GM18502 (cell line): ENCODE measurements around the gene PSME3.

Source experiments
- ATAC-seq: cut with Tn5 transposase; IDR thresholded peaks from one replicate; pipeline ENCODE4 v1.9.1; 2021; ENCODE audit warnings: mild to moderate bottlenecking; ENCODE audit not compliant: unreplicated experiment, poor library complexity

PSME3 gene

GRCh38 chr17:42832934-42833766 is at the start of gene PSME3:
TSS of gene PSME3 (plus strand) at chr17:42833397. CDS start at chr17:42833632, 235 bp downstream.
- ATAC-seq = peak; percentile 88

GRCh38 chr17:42783791-42784138 is 49.4 kb upstream of the PSME3 start:
- ATAC-seq = no peak

- no peak for ATAC-seq
Measured at GRCh38 chr17:42784409-42784808, 48.8 kb upstream of the PSME3 start.

GRCh38 chr17:42784811-42785592 is 48.2 kb upstream of the PSME3 start:
- ATAC-seq = no peak

- no peak for ATAC-seq
Measured at GRCh38 chr17:42787266-42787665, 45.9 kb upstream of the PSME3 start.

- no peak for ATAC-seq
Measured at GRCh38 chr17:42791948-42792347, 41.2 kb upstream of the PSME3 start.

GRCh38 chr17:42792545-42792944 is 40.7 kb upstream of the PSME3 start:
- ATAC-seq = no peak

- no peak for ATAC-seq
Measured at GRCh38 chr17:42795061-42795460, 38.1 kb upstream of the PSME3 start.

- no peak for ATAC-seq
Measured at GRCh38 chr17:42795465-42795864, 37.7 kb upstream of the PSME3 start.

- ATAC-seq = no peak
Measured at GRCh38 chr17:42796066-42796758, 37.0 kb upstream of the PSME3 start.

GRCh38 chr17:42797067-42798007 is 35.9 kb upstream of the PSME3 start:
- ATAC-seq = no peak

- no peak for ATAC-seq
Measured at GRCh38 chr17:42798011-42798382, 35.2 kb upstream of the PSME3 start.

- peak; percentile 74 for ATAC-seq
Measured at GRCh38 chr17:42798383-42799380, 34.5 kb upstream of the PSME3 start, which contains the start of the genes CNTD1 and COA3. TSS of gene CNTD1 (plus strand) at chr17:42798861. CDS start at chr17:42799068, 207 bp downstream. TSS of gene COA3 (minus strand) at chr17:42798704. CDS start at chr17:42798681, 23 bp downstream.

- ATAC-seq = no peak
Measured at GRCh38 chr17:42803074-42803883, 29.9 kb upstream of the PSME3 start.

- no peak for ATAC-seq
Measured at GRCh38 chr17:42804918-42805367, 28.3 kb upstream of the PSME3 start.

- no peak for ATAC-seq
Measured at GRCh38 chr17:42806249-42806648, 26.9 kb upstream of the PSME3 start.

GRCh38 chr17:42809250-42809649 is 23.9 kb upstream of the PSME3 start:
- no peak for ATAC-seq
